Large intestine (tissue), 12 donors: ENCODE results near the gene ZCCHC18. TPM values are rescaled to one million over a fixed set of nuclear protein-coding genes. Genes with fewer than 3 reads are reported as not detected.
"Not testable (repeated sequence)": the region's sequence is repeated elsewhere in the genome, so short reads cannot be mapped to it uniquely, and the experiment has no call there.

Source experiments
- DNase-seq, 2 donors: peaks; one replicate each; pipeline versions ENCODE4 v3.0.0 to v3.0.0-alpha.2; 2013
- H3K27ac ChIP-seq: one replicate; pipeline ENCODE4 v1.5.1; 2013; ENCODE audit warnings: low read length
- H3K27me3 ChIP-seq: 2 replicates; pipeline ENCODE4 v1.6.1; 2013; ENCODE audit warnings: low read length; ENCODE audit not compliant: control insufficient read depth, insufficient read depth
- H3K36me3 ChIP-seq: 2 replicates; pipeline ENCODE4 v1.6.1; 2013; ENCODE audit warnings: low read length; ENCODE audit not compliant: control insufficient read depth, insufficient read depth
- H3K4me1 ChIP-seq: one replicate; pipeline ENCODE4 v1.6.1; 2013; ENCODE audit warnings: low read length; ENCODE audit not compliant: control insufficient read depth, insufficient read depth
- H3K4me3 ChIP-seq: one replicate; pipeline ENCODE4 v1.5.1; 2013; ENCODE audit warnings: low read length
- H3K9me3 ChIP-seq: one replicate; pipeline ENCODE4 v1.6.1; 2013; ENCODE audit warnings: mild to moderate bottlenecking, low read depth, low read length, moderate library complexity; ENCODE audit not compliant: control insufficient read depth
- WGBS: methylation state at CpG from one replicate; pipeline ENCODE4 v1.1.5; 2013; ENCODE audit warnings: low lambda C conversion rate; ENCODE audit not compliant: insufficient coverage; 5-methylcytosine and 5-hydroxymethylcytosine counted together
- long read RNA-seq, 11 donors: transcript quantifications; one replicate each; lab custom pipeline, GENCODE V29; 2026
- polyA plus RNA-seq: library from polyadenylated mRNA; unstranded; fragments of 120-200 nt; gene quantifications from one replicate; pipeline ENCODE4 v1.2.1, GENCODE V29; 2013

Gene ZCCHC18
- 2.3 TPM for polyA plus RNA-seq
- long read RNA-seq, donor 1 = 0 reads
- long read RNA-seq, donor 2 = 0 reads
- long read RNA-seq, donor 3, partial matches to known transcripts = 0 of 2 reads
- long read RNA-seq, donor 3, other reads (novel, unspliced or antisense) = 0 of 2 reads
- long read RNA-seq, donor 4 = 0 reads
- long read RNA-seq, donor 5 = 0 reads
- long read RNA-seq, donor 6 = 0 reads
- long read RNA-seq, donor 7, partial matches to known transcripts = 0 of 1 reads
- long read RNA-seq, donor 7, other reads (novel, unspliced or antisense) = 0 of 1 reads
- long read RNA-seq, donor 8 = 0 reads
- long read RNA-seq, donor 9 = 0 reads
- long read RNA-seq, donor 10, partial matches to known transcripts = 0 of 2 reads
- long read RNA-seq, donor 10, other reads (novel, unspliced or antisense) = 0 of 2 reads
- long read RNA-seq, donor 11 = 0 reads

- WGBS = no CpG with 5 or more reads among the region's 67 CpGs
- no peaks in the 10 kb centered on the region for H3K36me3 ChIP-seq
Measured at GRCh38 chrX:104112326-104112951, at the start of gene ZCCHC18. Gene ZCCHC18, plus strand, starts transcription at chrX:104112523. Its CDS starts 1,589 bp downstream, at chrX:104114112.

GRCh38 chrX:104062636-104063035, 49.7 kb upstream of the ZCCHC18 start:
- not testable (repeated sequence) for H3K27me3 ChIP-seq, H3K27ac ChIP-seq, H3K36me3 ChIP-seq, H3K4me1 ChIP-seq, H3K4me3 ChIP-seq, DNase-seq, H3K9me3 ChIP-seq
- no CpG with 5 or more reads among the region's 18 CpGs for WGBS

More at GRCh38 chrX:104112326-104112951, at the start of gene ZCCHC18:
- Histone ChIP-seq H3K27me3 (peaks cover 16% of the 10 kb centered on the region), H3K4me3 (peak within 1 kb of the TSS; percentile 51), H3K9me3 (no peaks in the 10 kb centered on the region), H3K27ac (peak within 1 kb of the TSS; percentile 60), H3K4me1 (peaks cover 3% of the 10 kb centered on the region)
- DNase-seq = peak; percentile 17 to 53

- H3K36me3 ChIP-seq, H3K9me3 ChIP-seq: not testable (repeated sequence)
Measured at GRCh38 chrX:104075778-104076445, 36.4 kb upstream of the ZCCHC18 start, which contains the start of gene TMSB15C. Gene TMSB15C, minus strand, starts transcription at chrX:104076236.

GRCh38 chrX:104077854-104078253, 34.5 kb upstream of the ZCCHC18 start:
- no CpG with 5 or more reads among the region's 6 CpGs for WGBS
- DNase-seq, H3K27ac ChIP-seq, H3K4me1 ChIP-seq, H3K27me3 ChIP-seq, H3K9me3 ChIP-seq, H3K36me3 ChIP-seq, H3K4me3 ChIP-seq: not testable (repeated sequence)

More at GRCh38 chrX:104075778-104076445, 36.4 kb upstream of the ZCCHC18 start, which contains the start of gene TMSB15C:
- not testable (repeated sequence) for DNase-seq, H3K4me3 ChIP-seq, H3K27ac ChIP-seq, H3K27me3 ChIP-seq, H3K4me1 ChIP-seq
- WGBS = no CpG with 5 or more reads among the region's 46 CpGs

- DNase-seq = no peak
Measured at GRCh38 chrX:104084063-104084462, 28.3 kb upstream of the ZCCHC18 start.

GRCh38 chrX:104084534-104085277, 27.6 kb upstream of the ZCCHC18 start:
- DNase-seq = no peak

More at GRCh38 chrX:104084063-104084462, 28.3 kb upstream of the ZCCHC18 start:
- Histone ChIP-seq H3K27me3 (no peaks in the 10 kb centered on the region), H3K27ac (no peak overlapping the region), H3K4me3 (no peak overlapping the region), H3K9me3 (no peaks in the 10 kb centered on the region), H3K36me3 (no peaks in the 10 kb centered on the region), H3K4me1 (no peaks in the 10 kb centered on the region)
- WGBS = no CpG with 5 or more reads among the region's 4 CpGs

GRCh38 chrX:104085477-104085876, 26.8 kb upstream of the ZCCHC18 start:
- H3K4me3 ChIP-seq = no peak overlapping the region
- no peaks in the 10 kb centered on the region for H3K9me3 ChIP-seq
- no peak overlapping the region for H3K27ac ChIP-seq
- no peaks in the 10 kb centered on the region for H3K27me3 ChIP-seq
- DNase-seq = no peak
- H3K4me1 ChIP-seq = no peaks in the 10 kb centered on the region
- H3K36me3 ChIP-seq = no peaks in the 10 kb centered on the region
- no CpG with 5 or more reads among the region's 7 CpGs for WGBS

More at GRCh38 chrX:104084534-104085277, 27.6 kb upstream of the ZCCHC18 start:
- no peaks in the 10 kb centered on the region for H3K36me3 ChIP-seq
- no peaks in the 10 kb centered on the region for H3K27me3 ChIP-seq
- no CpG with 5 or more reads among the region's 5 CpGs for WGBS
- no peak overlapping the region for H3K27ac ChIP-seq
- no peaks in the 10 kb centered on the region for H3K4me1 ChIP-seq
- no peak overlapping the region for H3K4me3 ChIP-seq
- H3K9me3 ChIP-seq = no peaks in the 10 kb centered on the region

GRCh38 chrX:104085919-104086318, 26.4 kb upstream of the ZCCHC18 start:
- Histone ChIP-seq H3K9me3 (no peaks in the 10 kb centered on the region), H3K36me3 (no peaks in the 10 kb centered on the region), H3K4me1 (no peaks in the 10 kb centered on the region), H3K27me3 (no peaks in the 10 kb centered on the region), H3K4me3 (no peak overlapping the region), H3K27ac (no peak overlapping the region)
- WGBS = no CpG with 5 or more reads among the region's 7 CpGs
- no peak for DNase-seq

- H3K27me3 ChIP-seq = no peaks in the 10 kb centered on the region
- H3K4me1 ChIP-seq = no peaks in the 10 kb centered on the region
- no CpG with 5 or more reads among the region's 4 CpGs for WGBS
- H3K36me3 ChIP-seq = no peaks in the 10 kb centered on the region
- DNase-seq = peak; percentile 35 to 43
- no peak overlapping the region for H3K27ac ChIP-seq
- no peak overlapping the region for H3K4me3 ChIP-seq
- H3K9me3 ChIP-seq = no peaks in the 10 kb centered on the region
Measured at GRCh38 chrX:104098151-104098808, 14.0 kb upstream of the ZCCHC18 start.
